HepG2 (cell line): ENCODE data around the gene TNFAIP1. TPM values are rescaled to one million over a fixed set of nuclear protein-coding genes. Genes with fewer than 3 reads are reported as not detected.
A peak's percentile ranks its signal among the peaks of the same experiment; 100 is the strongest.

Source experiments
- ARNTL ChIP-seq: sonication (generic); formaldehyde crosslinking; IDR thresholded peaks from 2 replicates; pipeline ENCODE4 v1.4.0; 2020; ENCODE audit warnings: mild to moderate bottlenecking, missing genetic modification reagents
- CCDC6 ChIP-seq: sonication (generic); formaldehyde crosslinking; IDR thresholded peaks from 2 replicates; pipeline ENCODE4 v1.8.1; 2022; ENCODE audit warnings: mild to moderate bottlenecking, missing genetic modification reagents, moderate library complexity
- DR1 ChIP-seq: sonication (generic); formaldehyde crosslinking; IDR thresholded peaks from 2 replicates; pipeline ENCODE4 v1.8.0; 2021; ENCODE audit warnings: mild to moderate bottlenecking, missing genetic modification reagents, inconsistent platforms
- HIVEP1 ChIP-seq: sonication (generic); formaldehyde crosslinking; IDR thresholded peaks from 2 replicates; pipeline ENCODE4 v1.4.0; 2020; ENCODE audit warnings: mild to moderate bottlenecking, missing genetic modification reagents
- KDM4B ChIP-seq: sonication (generic); formaldehyde crosslinking; IDR thresholded peaks from 2 replicates; pipeline ENCODE4 v1.4.0; 2020; ENCODE audit warnings: missing genetic modification reagents
- KLF15 ChIP-seq: sonication (generic); formaldehyde crosslinking; IDR thresholded peaks from 2 replicates; pipeline ENCODE4 v1.8.1; 2023; ENCODE audit warnings: borderline replicate concordance, mild to moderate bottlenecking, inconsistent platforms, missing genetic modification reagents, mixed read lengths
- NFIC ChIP-seq: IDR thresholded peaks from 2 replicates; pipeline ENCODE4 v1.6.1; 2012; ENCODE audit warnings: mild to moderate bottlenecking, low read length, inconsistent platforms
- ONECUT2 ChIP-seq: sonication (generic); formaldehyde crosslinking; IDR thresholded peaks from 2 replicates; pipeline ENCODE4 v1.4.0; 2020; ENCODE audit warnings: missing genetic modification reagents
- PLRG1 ChIP-seq: fragments of 450-650 bp; conservative IDR thresholded peaks from 2 replicates; pipeline ENCODE4 v1.6.1; 2016
- POLR2A ChIP-seq, 2 experiments: IDR thresholded peaks; 2 replicates each; pipeline ENCODE4 v1.6.1; 2011; ENCODE audit warnings: low read depth in 2 of 2, low read length in 2 of 2, mild to moderate bottlenecking in 1 of 2, moderate library complexity in 1 of 2; ENCODE audit not compliant: insufficient read depth in 1 of 2
- RBM22 ChIP-seq: fragments of 200-400 bp; formaldehyde crosslinking; optimal IDR thresholded peaks from 2 replicates; pipeline ENCODE3; 2017; ENCODE audit warnings: mild to moderate bottlenecking, low read length, moderate library complexity
- RCOR2 ChIP-seq: IDR thresholded peaks from 2 replicates; pipeline ENCODE4 v1.6.1; 2016; ENCODE audit warnings: missing biosample characterization, missing genetic modification reagents
- SIX4 ChIP-seq: sonication (generic); formaldehyde crosslinking; IDR thresholded peaks from 2 replicates; pipeline ENCODE4 v1.4.0; 2020; ENCODE audit warnings: missing genetic modification reagents
- SP140L ChIP-seq: sonication (generic); formaldehyde crosslinking; IDR thresholded peaks from 2 replicates; pipeline ENCODE4 v1.4.0; 2020; ENCODE audit warnings: missing genetic modification reagents, borderline replicate concordance
- TEAD3 ChIP-seq: optimal IDR thresholded peaks from 2 replicates; pipeline ENCODE3; 2016; ENCODE audit warnings: borderline replicate concordance
- ZFP37 ChIP-seq: sonication (generic); formaldehyde crosslinking; IDR thresholded peaks from 2 replicates; pipeline ENCODE4 v1.4.0; 2020; ENCODE audit warnings: missing genetic modification reagents, borderline replicate concordance
- ZFP90 ChIP-seq: sonication (generic); formaldehyde crosslinking; IDR thresholded peaks from 2 replicates; pipeline ENCODE4 v1.8.0; 2022; ENCODE audit warnings: missing genetic modification reagents, mild to moderate bottlenecking, inconsistent platforms, borderline replicate concordance
- ZNF207 ChIP-seq: fragments of 450-650 bp; IDR thresholded peaks from 2 replicates; pipeline ENCODE4 v1.6.1; 2016; ENCODE audit warnings: antibody characterized with exemption, borderline replicate concordance
- ZNF317 ChIP-seq: sonication (generic); formaldehyde crosslinking; IDR thresholded peaks from 2 replicates; pipeline ENCODE4 v1.5.0; 2020; ENCODE audit warnings: mild to moderate bottlenecking, missing genetic modification reagents
- ZNF556 ChIP-seq: sonication (generic); formaldehyde crosslinking; IDR thresholded peaks from 2 replicates; pipeline ENCODE4 v1.4.0; 2020; ENCODE audit warnings: mild to moderate bottlenecking, missing genetic modification reagents, borderline replicate concordance
- ZNF558 ChIP-seq: sonication (generic); formaldehyde crosslinking; IDR thresholded peaks from 2 replicates; pipeline ENCODE4 v1.9.0; 2022; ENCODE audit warnings: mild to moderate bottlenecking, missing genetic modification reagents, borderline replicate concordance
- ZNF615 ChIP-seq: sonication (generic); formaldehyde crosslinking; IDR thresholded peaks from 2 replicates; pipeline ENCODE4 v1.5.0; 2020; ENCODE audit warnings: mild to moderate bottlenecking, missing genetic modification reagents, borderline replicate concordance
- polyA plus RNA-seq, 8 experiments: library from polyadenylated mRNA; depleted of rRNA in 3 of 8; stranded (reverse) in 7 of 8; unstranded in 1 of 8; fragments of >200 nt; fragmentation: Illumina TruSeq in 4 of 8; extraction: Trizol in 4 of 8; gene quantifications; 2 replicates each; pipeline versions ENCODE4 v1.2.1 to v1.2.3, GENCODE V29; 2011 to 2016; ENCODE audit warnings: low read depth in 4 of 8, missing spikeins in 1 of 8, mixed read lengths in 1 of 8; ENCODE audit not compliant: insufficient read depth in 1 of 8
- total RNA-seq, 5 experiments: library from RNA; depleted of rRNA; stranded (reverse); fragments of >200 nt; fragmentation: Illumina TruSeq; extraction: Trizol; gene quantifications; 2 replicates each; pipeline ENCODE4 v1.2.3, GENCODE V29; 2016; ENCODE audit warnings: low read depth in 1 of 5
- TF ChIP-seq, protein P1 (sequence below): sonication (generic); formaldehyde crosslinking; IDR thresholded peaks from 2 replicates; pipeline ENCODE4 v1.5.0; 2020; ENCODE audit warnings: missing genetic modification reagents, mild to moderate bottlenecking, borderline replicate concordance
- TF ChIP-seq, protein P2 (sequence below): sonication (generic); formaldehyde crosslinking; IDR thresholded peaks from 2 replicates; pipeline ENCODE4 v1.5.0; 2020; ENCODE audit warnings: mild to moderate bottlenecking, missing genetic modification reagents
- TF ChIP-seq, protein P3 (sequence below): sonication (generic); formaldehyde crosslinking; IDR thresholded peaks from 2 replicates; pipeline ENCODE4 v1.4.0; 2020; ENCODE audit warnings: mild to moderate bottlenecking, missing genetic modification reagents

The TNFAIP1 gene
- total and polyA plus RNA-seq, 2 of the 13 experiments (the other 11 are each of a cell fraction or from before 2014, with no cell fraction given) = 17.5 to 40.6 TPM

DNA sequence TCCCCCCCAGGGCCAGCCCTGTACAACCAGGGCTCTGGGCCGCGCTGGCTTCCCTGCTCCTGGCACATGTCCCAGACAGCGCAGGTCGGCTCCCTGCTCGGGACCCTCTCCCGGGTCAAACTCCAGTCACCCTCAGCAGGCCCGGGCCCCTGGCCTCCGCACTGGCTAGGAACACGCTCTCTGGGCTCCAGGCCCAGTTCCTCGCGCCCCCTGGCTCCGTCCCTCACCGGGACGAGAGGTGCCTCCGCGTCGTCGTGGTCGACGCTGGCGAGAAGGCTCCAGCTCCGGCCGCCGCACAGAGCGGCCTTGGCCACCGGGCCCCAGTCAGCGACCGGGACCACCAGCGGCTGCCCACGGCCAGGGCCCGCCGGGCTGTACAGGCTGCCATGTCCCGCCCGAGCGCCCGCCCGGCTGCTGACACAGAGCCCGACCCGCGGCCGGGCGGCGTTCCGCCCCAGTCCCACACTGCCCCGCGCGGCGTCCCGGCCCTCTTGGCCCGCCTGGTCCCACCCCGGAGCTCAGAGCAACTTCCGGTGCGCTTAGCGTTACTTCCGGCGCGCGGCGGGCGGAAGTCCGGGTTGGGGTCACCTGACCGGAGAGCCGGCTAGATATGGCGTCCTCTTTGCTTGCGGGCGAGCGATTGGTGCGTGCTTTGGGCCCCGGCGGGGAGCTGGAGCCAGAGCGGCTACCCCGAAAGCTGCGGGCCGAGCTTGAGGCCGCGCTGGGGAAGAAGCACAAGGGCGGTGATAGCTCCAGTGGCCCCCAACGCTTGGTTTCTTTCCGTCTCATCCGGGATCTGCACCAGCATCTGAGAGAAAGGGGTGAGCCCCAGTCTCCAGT lies 21.7 kb downstream of the TNFAIP1 start, which contains the start of gene POLDIP2 (continued):
- TF ChIP-seq RBM22 (no peak), HIVEP1 (CRISPR knock-in tag) (peak; percentile 11; the same call in 1 of the 2 replicates), DR1 (CRISPR knock-in tag) (peak; percentile 78), POLR2A (IDR thresholded peaks at IDR 0.05; ENCODE audit: insufficient read depth in 1 of 2, low read depth in 2 of 2, low read length in 2 of 2) (peak; percentile 83 to 93), KDM4B (CRISPR knock-in tag) (peak; percentile 76; the same call in 1 of the 2 replicates), ZNF317 (CRISPR knock-in tag) (no peak), SP140L (CRISPR knock-in tag) (no peak), PLRG1 (no peak), TEAD3 (CRISPR knock-in tag) (peak; percentile 57), KLF15 (CRISPR knock-in tag) (no peak; the same call in 1 of the 2 replicates), CCDC6 (CRISPR knock-in tag) (no peak), ZNF558 (no peak; the same call in 1 of the 2 replicates), RCOR2 (no peak), ZFP90 (CRISPR knock-in tag) (peak; percentile 73; the same call in 1 of the 2 replicates), ZNF207 (no peak), ZNF556 (CRISPR knock-in tag) (peak; percentile 88; the same call in 1 of the 2 replicates), NFIC (peak; percentile 46; the same call in 1 of the 2 replicates), SIX4 (CRISPR knock-in tag) (no peak), ARNTL (CRISPR knock-in tag) (peak; percentile 41), ONECUT2 (CRISPR knock-in tag) (no peak), ZFP37 (no peak), ZNF615 (CRISPR knock-in tag) (peak; percentile 60; the same call in 1 of the 2 replicates)
- TF ChIP-seq, protein P1, sequence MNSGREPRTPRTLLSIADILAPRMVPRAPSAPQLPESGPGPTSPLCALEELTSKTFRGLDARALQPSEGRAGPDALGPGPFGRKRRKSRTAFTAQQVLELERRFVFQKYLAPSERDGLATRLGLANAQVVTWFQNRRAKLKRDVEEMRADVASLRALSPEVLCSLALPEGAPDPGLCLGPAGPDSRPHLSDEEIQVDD (CRISPR knock-in tag) = no peak; the same call in 1 of the 2 replicates
- TF ChIP-seq, protein P2, sequence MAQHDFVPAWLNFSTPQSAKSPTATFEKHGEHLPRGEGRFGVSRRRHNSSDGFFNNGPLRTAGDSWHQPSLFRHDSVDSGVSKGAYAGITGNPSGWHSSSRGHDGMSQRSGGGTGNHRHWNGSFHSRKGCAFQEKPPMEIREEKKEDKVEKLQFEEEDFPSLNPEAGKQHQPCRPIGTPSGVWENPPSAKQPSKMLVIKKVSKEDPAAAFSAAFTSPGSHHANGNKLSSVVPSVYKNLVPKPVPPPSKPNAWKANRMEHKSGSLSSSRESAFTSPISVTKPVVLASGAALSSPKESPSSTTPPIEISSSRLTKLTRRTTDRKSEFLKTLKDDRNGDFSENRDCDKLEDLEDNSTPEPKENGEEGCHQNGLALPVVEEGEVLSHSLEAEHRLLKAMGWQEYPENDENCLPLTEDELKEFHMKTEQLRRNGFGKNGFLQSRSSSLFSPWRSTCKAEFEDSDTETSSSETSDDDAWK = no peak
- TF ChIP-seq, protein P3, sequence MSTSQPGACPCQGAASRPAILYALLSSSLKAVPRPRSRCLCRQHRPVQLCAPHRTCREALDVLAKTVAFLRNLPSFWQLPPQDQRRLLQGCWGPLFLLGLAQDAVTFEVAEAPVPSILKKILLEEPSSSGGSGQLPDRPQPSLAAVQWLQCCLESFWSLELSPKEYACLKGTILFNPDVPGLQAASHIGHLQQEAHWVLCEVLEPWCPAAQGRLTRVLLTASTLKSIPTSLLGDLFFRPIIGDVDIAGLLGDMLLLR (CRISPR knock-in tag) = no peak
